Prostate gland (tissue), 2 donors: Measurements from ENCODE around the gene TMEM92. TPM values are rescaled to one million over a fixed set of nuclear protein-coding genes. Genes with fewer than 3 reads are reported as not detected.

Experiments
- DNase-seq: peaks from one replicate; pipeline ENCODE4 v3.0.0-alpha.2; 2019; ENCODE audit warnings: low spot score
- H3K27ac ChIP-seq, 2 donors: fragments of 200-600 bp; sonication (generic); 2 replicates each; pipeline ENCODE4 v1.5.1; 2017 to 2019
- H3K27me3 ChIP-seq: fragments of 200-600 bp; sonication (generic); replicated peaks from 2 replicates; pipeline ENCODE4 v1.5.1; 2019; ENCODE audit not compliant: insufficient read depth
- H3K36me3 ChIP-seq, 2 donors: fragments of 200-600 bp; sonication (generic); 1 replicate in 1 of 2; 2 replicates in 1 of 2; pipeline versions ENCODE4 v1.5.1 to v1.8.1; 2017 to 2019
- H3K4me1 ChIP-seq: fragments of 200-600 bp; sonication (generic); replicated peaks from 2 replicates; pipeline ENCODE4 v1.5.1; 2019
- H3K4me3 ChIP-seq, 2 donors: fragments of 200-600 bp; sonication (generic); 2 replicates each; pipeline ENCODE4 v1.5.1; 2017 to 2019
- H3K9me3 ChIP-seq: fragments of 200-600 bp; sonication (generic); 2 replicates; pipeline ENCODE4 v1.5.1; 2017
- POLR2A ChIP-seq: fragments of 450-650 bp; IDR thresholded peaks from one replicate; pipeline ENCODE4 v1.6.1; 2016; ENCODE audit warnings: antibody characterized with exemption, mild to moderate bottlenecking
- POLR2AphosphoS5 ChIP-seq: sonication (generic); formaldehyde crosslinking; IDR thresholded peaks from one replicate; pipeline ENCODE4 v1.6.1; 2017; ENCODE audit warnings: antibody characterized with exemption
- WGBS: methylation state at CpG from one replicate; pipeline ENCODE4 v1.1.5; 2018; 5-methylcytosine and 5-hydroxymethylcytosine counted together
- intact Hi-C: fragments of 100-400 bp; cut with DNase I; formaldehyde crosslinking; loops from one replicate; pipeline ENCODE4 v1.14.2; 2022
- total RNA-seq, 2 donors: library from RNA; depleted of rRNA; stranded (reverse); fragments of >200 nt; gene quantifications; one replicate each; pipeline ENCODE4 v1.1.0, GENCODE V29; 2016
- TF ChIP-seq, protein P1 (sequence below), 4 experiments: fragments of 200-600 bp in 2 of 4; fragments of 450-650 bp in 2 of 4; sonication (generic) in 2 of 4; IDR thresholded peaks; 1 replicate in 3 of 4; 2 replicates in 1 of 4; pipeline ENCODE4 v1.5.1; 2016 to 2019; ENCODE audit warnings: antibody characterized with exemption in 4 of 4, mild to moderate bottlenecking in 2 of 4, moderate library complexity in 2 of 4

Gene TMEM92
- total RNA-seq, 2 donors from 2014 or later = 0.91 to 0.96 TPM

DNA sequence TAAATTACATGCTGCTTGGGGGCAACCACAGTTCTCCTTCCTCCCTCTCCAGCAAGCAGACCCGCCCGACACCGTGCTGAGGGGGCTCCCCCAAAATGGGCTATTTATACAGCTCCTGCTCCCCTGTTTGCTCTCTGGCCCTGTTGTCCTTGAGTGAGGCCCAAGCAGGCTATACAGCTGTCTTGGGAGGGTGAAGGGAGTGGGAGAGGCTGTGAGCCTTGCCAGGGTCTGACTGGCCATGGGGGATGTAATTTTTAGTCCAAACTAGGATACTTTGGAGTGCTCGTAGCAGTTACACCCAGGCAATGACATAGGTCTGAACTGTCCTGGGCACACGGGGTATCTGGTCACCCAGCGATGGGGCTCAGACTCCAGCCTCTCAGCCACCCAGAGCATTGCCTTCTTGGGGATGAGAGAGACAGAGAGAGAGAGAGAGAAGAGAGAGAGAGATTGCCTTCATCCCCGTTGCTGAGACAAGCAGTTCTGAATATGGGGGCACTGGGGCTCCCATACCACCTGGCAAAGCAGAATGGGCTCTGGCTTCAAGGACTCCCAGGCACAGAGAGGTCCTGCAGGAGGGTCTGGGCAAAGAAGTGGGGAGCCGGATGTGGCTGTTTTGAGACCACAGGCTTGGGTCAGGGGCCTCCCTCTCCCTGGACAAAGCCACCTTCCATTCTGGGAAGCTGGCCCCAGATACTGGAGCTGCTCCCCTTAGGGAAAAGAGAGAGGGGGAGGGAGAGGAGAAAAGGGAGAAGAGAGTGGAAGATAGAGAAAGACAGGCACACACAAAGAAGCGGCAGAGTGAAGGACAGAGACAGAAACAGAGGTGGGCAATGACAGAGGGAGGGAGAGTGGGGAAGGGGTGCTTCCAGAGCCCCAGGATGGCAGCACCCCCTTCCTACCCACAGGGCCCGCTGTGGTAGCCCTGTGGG lies 10.7 kb upstream of the TMEM92 start:
- Histone ChIP-seq H3K27ac (no peak overlapping the region), H3K36me3 (no peaks in the 10 kb centered on the region), H3K9me3 (no peaks in the 10 kb centered on the region), H3K27me3 (no peaks in the 10 kb centered on the region), H3K4me1 (peaks cover 17% of the 10 kb centered on the region), H3K4me3 (no peak overlapping the region)
- intact Hi-C loops = no loop called here
- DNase-seq = no peak
- 73% methylated on average over 10 of the region's 10 CpGs for WGBS
- no peak for TF ChIP-seq POLR2AphosphoS5
- no peak for TF ChIP-seq POLR2A
- TF ChIP-seq, protein P1, sequence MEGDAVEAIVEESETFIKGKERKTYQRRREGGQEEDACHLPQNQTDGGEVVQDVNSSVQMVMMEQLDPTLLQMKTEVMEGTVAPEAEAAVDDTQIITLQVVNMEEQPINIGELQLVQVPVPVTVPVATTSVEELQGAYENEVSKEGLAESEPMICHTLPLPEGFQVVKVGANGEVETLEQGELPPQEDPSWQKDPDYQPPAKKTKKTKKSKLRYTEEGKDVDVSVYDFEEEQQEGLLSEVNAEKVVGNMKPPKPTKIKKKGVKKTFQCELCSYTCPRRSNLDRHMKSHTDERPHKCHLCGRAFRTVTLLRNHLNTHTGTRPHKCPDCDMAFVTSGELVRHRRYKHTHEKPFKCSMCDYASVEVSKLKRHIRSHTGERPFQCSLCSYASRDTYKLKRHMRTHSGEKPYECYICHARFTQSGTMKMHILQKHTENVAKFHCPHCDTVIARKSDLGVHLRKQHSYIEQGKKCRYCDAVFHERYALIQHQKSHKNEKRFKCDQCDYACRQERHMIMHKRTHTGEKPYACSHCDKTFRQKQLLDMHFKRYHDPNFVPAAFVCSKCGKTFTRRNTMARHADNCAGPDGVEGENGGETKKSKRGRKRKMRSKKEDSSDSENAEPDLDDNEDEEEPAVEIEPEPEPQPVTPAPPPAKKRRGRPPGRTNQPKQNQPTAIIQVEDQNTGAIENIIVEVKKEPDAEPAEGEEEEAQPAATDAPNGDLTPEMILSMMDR (IDR thresholded peaks at IDR 0.05) = no peak

DNA sequence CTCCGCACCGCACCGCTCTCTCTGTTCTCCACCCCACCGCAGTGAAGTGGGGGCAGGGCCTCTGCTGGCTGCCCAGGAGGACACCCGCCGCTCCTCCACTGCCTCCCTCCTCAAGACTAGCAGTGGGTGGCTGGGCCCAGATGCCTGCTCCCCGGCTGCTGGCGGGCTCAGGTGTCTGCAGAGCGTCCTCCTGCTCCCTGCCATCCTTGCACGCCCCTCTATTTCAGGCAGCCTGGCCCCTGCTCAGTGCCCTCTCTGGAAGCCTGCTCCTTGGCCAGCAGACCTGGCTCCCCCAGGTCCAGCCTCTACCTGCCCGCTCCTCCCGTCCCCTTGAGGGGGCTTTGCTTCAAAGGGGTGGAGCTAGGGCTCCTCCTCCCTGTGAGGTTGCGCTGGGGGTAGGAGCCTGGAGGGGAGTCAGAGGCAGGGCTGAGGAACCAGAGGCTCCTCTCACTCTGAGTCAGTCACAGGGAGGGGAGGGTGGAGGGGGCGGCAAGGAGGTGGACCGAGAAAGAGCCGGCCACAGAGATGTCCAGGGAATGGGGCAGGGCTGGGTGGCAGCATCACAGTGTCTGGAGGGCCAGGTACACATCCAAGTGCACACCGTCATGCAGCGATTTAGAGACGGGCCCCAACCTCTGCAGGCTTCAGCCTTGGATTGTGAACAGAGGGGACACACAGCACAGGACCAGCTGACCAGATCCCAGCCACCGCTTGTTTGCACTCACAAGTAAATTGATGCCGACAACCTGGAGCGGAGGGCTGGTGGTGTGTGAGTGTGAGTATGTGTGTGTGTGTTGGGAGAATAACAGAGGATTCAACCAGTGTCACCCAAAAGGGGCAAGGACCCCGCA lies 9.8 kb upstream of the TMEM92 start:
- Histone ChIP-seq H3K4me3 (no peak overlapping the region), H3K27me3 (no peaks in the 10 kb centered on the region), H3K9me3 (no peaks in the 10 kb centered on the region), H3K36me3 (no peaks in the 10 kb centered on the region), H3K4me1 (peaks cover 17% of the 10 kb centered on the region), H3K27ac (no peak overlapping the region)
- TF ChIP-seq POLR2AphosphoS5 (no peak), POLR2A (no peak)
- TF ChIP-seq, protein P1 (IDR thresholded peaks at IDR 0.05) = no peak
- WGBS = 55% methylated on average over 23 of the region's 23 CpGs
- intact Hi-C loops = no loop called here
- no peak for DNase-seq

DNA sequence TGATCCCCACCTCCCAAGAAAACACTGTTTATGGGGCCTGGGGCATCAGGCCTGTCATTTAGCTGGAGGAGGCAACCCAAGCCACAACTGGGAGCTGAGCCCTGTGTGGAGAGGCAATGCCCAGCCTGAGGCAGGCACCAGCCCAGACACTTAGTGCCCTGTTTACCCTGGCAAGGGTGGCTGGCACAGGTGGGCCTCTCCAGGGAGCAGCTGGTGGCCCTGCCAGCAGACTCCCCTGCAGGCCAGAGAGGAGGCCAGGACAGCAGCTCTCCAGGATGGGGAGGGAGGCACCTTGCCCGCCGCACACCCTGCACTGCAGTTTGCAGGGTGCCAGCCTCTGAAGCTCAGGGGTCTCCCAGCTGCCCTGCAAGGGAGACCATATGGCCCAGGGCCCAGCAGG lies 9.1 kb upstream of the TMEM92 start:
- Histone ChIP-seq H3K27ac (no peak overlapping the region), H3K9me3 (no peaks in the 10 kb centered on the region), H3K27me3 (no peaks in the 10 kb centered on the region), H3K4me3 (no peak overlapping the region), H3K36me3 (no peaks in the 10 kb centered on the region), H3K4me1 (peaks cover 17% of the 10 kb centered on the region)
- intact Hi-C loops = no loop called here
- TF ChIP-seq POLR2AphosphoS5 = peak; percentile 23
- no peak for TF ChIP-seq POLR2A
- peak; percentile 70 for DNase-seq
- 69% methylated on average over 2 of the region's 2 CpGs for WGBS

DNA sequence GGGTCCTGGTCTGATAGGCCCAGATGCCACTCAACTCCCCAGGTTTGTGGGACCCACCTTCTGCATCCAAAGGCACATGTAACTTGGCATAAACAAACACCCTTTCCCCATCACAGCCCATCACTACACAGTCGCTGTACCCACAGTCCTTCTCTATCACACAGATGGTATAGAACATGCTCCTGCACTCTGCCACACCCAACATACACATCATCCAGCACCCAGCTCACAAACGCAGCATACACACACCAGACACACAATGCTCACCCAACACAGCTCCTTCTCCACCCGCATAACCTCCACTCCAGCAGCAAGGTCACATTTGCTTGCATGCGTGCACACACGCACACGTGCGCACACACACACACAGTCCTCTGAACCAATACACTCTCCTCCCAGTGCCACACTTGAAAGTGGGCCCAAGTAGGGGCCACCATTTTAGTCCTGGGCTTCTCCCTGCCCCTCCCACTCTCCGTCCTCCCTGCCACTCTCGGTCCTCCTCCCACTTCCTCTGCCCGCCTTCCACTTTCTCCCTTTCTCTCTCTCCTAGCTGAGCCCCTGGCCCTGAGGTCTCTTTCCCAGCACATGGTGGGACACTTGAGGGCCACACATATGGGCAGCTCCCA lies 8.5 kb upstream of the TMEM92 start:
- 65% methylated on average over 10 of the region's 10 CpGs for WGBS
- Histone ChIP-seq H3K9me3 (no peaks in the 10 kb centered on the region), H3K27ac (no peak overlapping the region), H3K4me1 (peaks cover 17% of the 10 kb centered on the region), H3K36me3 (no peaks in the 10 kb centered on the region), H3K4me3 (no peak overlapping the region), H3K27me3 (no peaks in the 10 kb centered on the region)
- intact Hi-C loops = no loop called here
- DNase-seq = no peak
- TF ChIP-seq POLR2A = no peak
- TF ChIP-seq, protein P1 (IDR thresholded peaks at IDR 0.05) = no peak
- no peak for TF ChIP-seq POLR2AphosphoS5
